HG02973 (cell line): ENCODE measurements around the gene DNAJB8.

Experiments
- ATAC-seq: cut with Tn5 transposase; IDR thresholded peaks from one replicate; pipeline ENCODE4 v1.9.1; 2021; ENCODE audit warnings: moderate library complexity; ENCODE audit not compliant: unreplicated experiment

The DNAJB8 gene

DNA sequence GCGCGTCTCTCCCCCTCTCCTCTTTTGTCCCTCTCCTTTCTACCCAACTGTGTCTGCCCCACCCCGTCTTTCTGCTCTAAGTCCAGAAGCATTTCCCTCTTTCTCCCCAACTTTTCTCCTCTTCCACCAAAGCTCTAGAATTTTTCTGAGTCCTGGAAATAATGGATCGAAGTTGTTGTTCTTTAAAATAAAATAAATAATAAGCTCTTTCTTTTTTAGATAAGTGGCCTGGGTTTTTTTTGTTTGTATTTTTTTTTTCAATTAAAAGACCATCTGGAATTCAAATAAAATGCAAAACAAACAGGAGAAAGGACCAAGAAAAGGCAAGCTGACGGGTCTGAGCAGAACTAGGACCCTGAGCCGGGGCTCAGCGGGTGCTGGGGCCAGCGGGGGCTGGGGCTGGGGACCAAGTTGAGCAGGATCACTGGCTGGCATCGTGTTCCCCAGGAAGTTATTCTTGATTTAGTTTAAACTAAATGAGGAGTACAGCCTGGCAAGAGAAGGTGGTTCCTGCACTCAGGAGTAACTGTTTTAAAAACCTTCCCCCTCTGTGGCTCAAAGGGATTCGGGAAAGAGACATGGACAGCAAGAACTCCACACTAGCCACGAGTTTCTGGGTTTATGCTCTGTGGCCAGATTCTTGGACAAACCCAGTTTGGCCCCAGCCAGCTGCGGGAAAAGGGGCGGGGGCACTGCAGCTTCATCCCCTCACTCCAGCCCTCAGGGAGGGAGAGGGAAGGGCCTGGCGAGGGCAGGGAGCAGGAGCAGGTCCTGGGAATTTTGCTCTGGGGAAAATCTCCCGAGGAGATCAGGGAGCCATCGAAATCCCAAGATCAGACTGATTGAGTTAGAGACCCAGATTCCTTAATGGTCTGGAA, 18.0 kb upstream of the DNAJB8 start:
- no peak for ATAC-seq

- no peak for ATAC-seq
Observed at GRCh38 chr3:128483657-128484403, 17.1 kb upstream of the DNAJB8 start.

DNA sequence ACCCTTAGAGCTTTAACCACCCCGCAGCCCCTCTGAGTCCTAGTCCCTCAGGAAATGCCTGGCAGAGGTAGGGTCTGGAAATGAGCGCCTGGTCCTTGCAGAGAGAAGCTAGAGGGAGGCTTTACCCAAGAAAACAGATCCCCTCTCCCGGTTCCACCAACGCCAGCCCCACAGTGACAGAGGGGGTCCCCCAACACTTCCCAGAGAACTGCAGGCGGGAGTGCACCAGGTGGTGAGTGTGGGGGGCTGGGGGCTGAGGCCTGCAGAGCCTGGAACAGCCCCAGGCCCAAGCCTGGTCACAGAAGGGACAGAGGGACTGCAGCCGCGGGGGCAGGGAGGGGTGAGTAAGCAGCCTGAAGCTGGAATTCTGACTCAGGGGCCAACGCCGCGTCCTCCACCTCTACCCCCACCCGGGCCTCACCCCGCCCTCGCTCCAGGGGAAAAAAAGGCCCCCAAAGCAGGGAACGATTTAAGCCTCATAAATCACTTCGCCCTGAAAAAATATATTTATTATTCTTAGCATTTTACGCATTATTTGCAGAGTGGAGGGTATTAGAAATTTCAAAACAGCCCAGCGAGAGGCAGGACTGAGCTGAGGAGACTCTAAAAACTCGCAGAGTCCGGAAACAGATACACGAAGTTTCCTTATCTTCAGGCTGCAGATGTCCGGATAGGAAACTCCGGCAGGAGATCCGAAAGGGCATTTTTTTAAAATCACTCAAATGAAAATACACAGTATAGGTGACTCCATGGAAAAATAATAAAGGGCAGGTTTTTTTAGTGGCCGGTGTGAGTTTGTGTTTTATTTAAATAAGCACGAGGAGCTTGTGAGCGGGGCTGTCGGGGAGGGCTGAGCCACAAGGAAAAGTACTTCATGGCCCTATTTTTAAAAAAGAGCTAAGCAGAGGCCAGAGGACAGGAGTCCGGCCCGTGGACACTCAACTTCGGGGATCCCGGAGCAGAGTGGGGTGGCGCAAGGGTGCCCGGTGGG, 16.3 kb upstream of the DNAJB8 start:
- no peak for ATAC-seq

DNA sequence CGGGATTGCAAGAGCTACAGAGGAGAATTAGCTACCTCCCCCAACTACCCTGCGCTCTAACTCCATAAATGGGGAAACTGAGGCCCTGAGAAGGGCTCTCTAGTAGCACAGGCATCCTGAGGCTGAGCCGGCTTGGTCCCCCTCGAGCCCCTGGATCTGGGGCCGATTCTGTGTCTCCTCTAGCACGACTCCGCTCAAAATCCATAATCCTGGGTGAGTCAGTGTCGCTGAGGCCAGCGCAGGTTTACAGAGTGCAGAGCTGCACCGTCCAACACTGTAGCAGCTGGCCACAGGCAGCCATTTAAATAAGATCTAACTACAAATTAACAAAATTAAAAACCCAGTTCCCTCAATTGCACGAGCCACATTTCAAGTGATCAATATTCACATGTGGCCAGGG, 15.5 kb upstream of the DNAJB8 start:
- ATAC-seq, result no peak

GRCh38 chr3:128481438-128481942, 14.8 kb upstream of the DNAJB8 start:
- ATAC-seq, result no peak

DNA sequence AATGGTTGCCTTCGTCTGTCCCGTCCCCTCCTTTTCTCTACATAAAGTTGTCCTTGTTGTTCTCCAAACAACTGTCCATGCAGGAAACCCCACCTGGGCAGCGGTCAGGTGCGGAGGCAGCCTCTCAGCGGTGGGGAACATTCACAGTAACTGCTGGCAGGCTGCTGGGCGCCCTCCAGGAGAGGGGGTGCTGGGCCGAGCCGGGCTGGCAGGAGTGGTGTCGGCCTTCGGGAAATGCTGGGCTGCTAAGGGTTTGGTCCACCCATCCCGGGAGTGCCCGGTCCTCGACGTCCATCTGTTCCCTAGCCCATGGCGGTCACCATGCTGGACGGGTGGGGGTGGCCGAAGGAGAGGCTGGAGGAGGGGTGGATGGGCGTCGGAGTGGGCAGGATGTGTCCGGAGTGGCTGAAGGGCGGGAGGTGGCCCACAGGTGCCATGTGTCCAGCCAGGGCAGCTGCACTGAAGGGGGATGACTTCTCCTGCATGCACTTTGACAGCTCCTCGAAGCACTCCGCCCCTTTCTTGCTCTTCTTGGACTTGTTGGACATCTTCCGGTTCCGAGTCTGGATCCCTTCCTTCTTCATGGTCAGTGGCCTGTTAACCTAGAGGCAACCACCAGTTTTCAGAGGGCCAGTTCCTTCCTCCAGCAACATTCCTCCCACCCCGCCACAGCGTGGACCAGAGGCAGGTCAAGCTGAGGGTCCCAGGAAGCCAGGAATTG, 14.2 kb upstream of the DNAJB8 start:
- ATAC-seq, result no peak

DNA sequence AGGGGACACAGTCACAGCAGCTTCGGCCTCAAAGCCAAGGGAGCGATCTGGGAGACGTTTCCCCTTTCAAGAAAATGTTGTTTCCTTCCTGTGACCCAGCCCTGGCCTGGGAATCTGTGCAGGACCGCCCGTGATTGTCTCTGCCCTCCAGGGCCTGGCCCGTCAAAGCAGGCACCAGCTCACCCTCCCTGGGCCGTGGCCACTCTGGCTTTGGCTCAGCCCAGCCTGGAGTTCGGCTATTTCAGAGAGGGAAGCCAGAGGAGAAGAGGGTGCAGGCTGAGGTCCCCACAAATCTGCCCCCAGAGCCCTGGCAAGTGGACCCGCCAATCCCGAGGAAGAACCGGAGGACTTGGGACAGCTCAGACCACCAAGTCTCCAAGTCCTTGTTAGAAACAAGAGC, 13.6 kb upstream of the DNAJB8 start:
- no peak for ATAC-seq

GRCh38 chr3:128479558-128480086, 12.9 kb upstream of the DNAJB8 start:
- ATAC-seq, result no peak

GRCh38 chr3:128478576-128479506, 12.2 kb upstream of the DNAJB8 start:
- ATAC-seq, result no peak

DNA sequence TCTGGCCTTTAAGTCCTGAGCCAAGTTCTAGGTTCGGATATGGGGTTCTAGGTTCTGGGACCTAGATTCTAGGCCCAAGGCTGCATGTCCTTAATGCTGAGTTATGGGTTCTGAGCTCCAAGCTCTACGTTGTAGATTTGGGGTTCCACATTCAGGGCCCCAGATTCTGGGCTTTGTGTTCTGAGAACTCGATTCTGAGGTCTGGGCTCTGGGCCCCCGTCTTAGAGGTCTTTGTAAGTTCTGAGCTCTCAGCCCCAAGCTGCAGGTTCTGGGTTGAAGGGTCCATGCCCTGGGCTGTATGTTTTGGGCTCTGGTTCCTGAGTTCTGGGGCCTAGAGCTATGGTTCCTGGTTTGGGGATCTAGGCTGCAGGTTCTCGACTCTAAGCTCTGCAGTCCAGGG, 10.0 kb upstream of the DNAJB8 start:
- no peak for ATAC-seq

- ATAC-seq, result no peak
Observed at GRCh38 chr3:128475355-128475754, 8.7 kb upstream of the DNAJB8 start.

DNA sequence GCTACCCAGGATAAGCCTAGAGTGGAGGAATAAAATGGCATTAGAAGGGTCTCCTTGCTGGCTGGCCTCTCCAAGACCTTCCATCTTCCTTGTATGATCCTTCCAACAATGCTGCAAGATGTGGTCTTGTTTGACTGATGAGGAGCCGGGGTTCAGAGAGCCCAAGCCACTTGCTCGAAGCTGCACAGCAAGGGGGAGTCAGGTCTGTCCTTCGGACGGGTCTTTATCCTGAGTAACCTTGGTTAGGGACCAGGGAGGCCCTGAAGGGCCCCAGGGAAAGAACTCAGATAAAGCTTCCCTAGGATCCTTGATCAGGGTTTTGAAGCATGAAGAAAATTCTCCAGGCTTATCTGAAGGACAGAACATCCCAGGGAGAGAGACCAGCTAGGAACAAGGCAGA, 7.0 kb upstream of the DNAJB8 start:
- ATAC-seq, result no peak

GRCh38 chr3:128473180-128473519, 6.5 kb upstream of the DNAJB8 start:
- ATAC-seq, result no peak

DNA sequence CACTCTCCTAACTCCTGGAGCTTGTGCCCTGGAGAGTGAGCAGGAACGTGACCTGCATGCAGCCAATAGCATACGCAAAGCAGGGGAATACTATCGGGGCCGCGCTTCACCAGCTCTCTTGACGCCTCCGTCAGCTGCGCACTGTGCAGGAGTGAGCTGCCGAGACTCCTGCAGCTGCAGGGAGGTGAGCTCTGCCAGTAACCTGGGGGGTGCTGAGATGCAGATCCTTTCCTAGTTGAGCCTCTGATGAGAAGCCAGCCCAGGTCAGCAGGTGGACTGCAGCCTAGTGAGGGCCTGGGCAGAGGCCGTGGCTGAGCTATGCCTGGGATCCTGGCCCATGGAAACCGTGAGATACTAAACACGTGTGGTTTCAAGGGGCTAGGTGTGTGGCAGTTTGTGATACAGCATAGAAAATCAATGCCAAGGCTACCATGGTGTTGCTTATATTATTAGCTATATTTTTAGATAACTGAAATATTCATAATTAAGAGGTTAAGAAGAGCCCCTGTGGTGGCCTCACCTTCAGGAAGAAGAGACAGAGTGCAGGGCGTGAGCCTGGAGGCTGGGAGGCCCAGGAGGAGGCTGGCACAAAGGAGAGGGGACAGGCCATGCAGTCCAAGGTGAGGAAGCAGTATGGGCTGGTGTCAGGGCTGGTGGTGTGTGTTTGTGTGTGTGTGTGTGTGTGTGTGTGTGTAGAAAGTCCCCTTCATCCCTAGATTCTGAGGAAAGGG, 5.9 kb upstream of the DNAJB8 start:
- no peak for ATAC-seq

DNA sequence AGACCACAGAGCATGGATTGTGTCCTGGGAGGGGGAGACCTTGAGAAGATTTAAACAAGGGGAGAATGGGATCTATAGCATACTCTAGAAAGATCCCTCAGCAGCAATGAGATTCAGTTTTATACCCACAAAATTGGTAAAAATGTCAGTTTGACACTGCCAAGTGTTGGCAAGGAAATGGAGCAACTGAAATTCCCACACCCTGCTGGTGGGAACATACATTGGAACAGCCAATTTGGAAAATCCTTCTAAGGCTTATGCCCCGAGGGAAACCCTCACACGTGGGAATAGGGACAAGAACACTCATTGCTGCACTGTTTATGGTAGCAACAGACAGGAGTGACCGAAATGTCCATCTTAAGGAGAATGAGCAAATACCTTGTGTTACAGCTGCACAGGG, 5.0 kb upstream of the DNAJB8 start:
- ATAC-seq, result no peak

DNA sequence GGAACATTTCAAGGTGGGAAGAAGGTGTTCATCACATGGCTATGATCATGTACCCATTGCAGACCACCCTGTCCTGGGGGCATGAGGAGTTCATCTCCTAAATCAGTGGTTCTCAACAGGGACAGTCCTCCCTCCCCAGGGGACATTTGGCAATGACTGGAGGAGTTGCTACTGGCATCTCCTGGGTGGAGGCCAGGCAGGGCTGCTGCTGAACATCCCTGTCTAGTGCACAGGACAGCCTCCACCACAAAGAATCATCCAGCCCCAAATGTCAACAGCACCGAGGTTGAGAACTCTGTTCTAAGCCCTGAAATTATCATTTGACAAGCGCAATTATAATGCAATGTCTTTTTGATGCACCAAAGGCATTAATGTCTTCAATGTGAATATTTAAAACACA, 4.4 kb upstream of the DNAJB8 start:
- ATAC-seq, result no peak

GRCh38 chr3:128470134-128470899, 3.6 kb upstream of the DNAJB8 start:
- ATAC-seq, result no peak

DNA sequence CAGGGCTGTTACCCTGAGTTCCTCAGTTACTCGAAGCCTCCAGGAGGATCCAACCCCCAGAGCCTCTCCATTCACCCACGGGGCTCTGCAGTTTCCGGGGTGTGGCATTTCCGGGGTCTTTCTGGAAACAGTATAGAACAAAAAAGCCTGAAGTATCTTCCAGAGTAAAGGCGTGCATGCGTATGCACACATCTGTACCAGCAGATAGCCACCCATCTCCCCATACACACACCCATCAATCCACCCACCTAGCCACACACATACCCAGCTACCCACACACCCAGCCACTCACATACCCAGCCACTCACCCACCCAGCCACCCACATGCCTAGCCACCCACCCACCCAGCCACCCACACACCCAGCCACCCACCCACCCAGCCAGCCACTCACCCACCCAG, 2.9 kb upstream of the DNAJB8 start:
- ATAC-seq, result no peak
